HG02623 (cell line): ENCODE results near the gene PCDHGA3.
"Not testable (repeated sequence)": the region's sequence is repeated elsewhere in the genome, so short reads cannot be mapped to it uniquely, and the experiment has no call there.

Source experiments
- ATAC-seq: cut with Tn5 transposase; IDR thresholded peaks from one replicate; pipeline ENCODE4 v1.9.1; 2021; ENCODE audit warnings: moderate library complexity; ENCODE audit not compliant: unreplicated experiment

PCDHGA3 gene

DNA sequence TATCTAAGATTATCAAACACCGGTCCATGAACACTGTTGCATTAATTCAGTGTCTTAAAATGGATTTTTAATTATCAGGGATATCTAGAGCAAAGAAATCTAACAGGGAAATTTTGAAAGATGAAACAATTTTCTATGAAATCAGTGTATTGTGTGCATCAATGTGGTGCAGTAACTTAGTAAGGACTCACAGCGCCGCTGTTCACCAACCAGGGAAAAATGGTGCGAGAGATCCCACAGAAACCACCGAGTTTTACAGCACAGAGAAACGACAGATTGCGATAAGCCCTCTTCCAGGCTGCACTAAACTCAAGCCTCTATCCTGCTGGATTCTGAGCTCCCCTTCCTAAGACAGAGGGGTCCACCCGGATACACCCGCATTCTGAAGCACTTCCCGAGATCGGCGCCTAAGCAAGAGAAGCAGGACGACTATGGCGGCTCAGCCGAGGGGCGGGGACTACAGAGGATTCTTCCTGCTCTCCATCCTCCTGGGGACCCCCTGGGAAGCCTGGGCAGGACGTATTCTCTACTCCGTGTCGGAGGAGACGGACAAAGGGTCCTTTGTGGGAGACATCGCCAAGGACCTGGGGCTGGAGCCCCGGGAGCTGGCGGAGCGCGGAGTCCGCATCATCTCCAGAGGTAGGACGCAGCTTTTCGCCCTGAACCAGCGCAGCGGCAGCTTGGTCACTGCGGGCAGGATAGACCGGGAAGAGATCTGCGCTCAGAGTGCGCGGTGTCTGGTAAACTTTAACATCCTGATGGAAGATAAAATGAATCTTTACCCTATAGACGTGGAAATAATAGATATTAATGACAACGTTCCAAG lies 39.1 kb downstream of the PCDHGA3 start, which contains the start of gene PCDHGA7:
Gene PCDHGA7, plus strand, starts transcription at position 274 of the 826 bp plus-strand sequence. Its CDS starts 158 bp downstream, at position 432.
- no peak for ATAC-seq

DNA sequence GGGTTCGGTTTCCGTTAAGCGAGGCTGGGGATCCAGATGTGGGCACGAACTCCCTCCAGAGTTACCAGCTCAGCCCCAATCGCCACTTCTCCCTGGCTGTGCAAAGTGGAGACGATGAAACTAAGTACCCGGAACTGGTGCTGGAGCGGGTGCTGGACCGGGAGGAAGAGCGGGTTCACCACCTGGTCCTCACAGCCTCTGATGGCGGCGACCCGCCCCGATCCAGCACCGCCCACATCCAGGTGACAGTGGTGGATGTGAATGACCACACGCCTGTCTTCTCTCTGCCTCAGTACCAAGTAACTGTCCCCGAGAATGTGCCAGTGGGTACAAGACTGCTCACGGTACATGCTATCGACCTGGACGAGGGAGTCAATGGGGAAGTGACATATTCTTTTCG lies 39.7 kb downstream of the PCDHGA3 start:
- ATAC-seq, result no peak

DNA sequence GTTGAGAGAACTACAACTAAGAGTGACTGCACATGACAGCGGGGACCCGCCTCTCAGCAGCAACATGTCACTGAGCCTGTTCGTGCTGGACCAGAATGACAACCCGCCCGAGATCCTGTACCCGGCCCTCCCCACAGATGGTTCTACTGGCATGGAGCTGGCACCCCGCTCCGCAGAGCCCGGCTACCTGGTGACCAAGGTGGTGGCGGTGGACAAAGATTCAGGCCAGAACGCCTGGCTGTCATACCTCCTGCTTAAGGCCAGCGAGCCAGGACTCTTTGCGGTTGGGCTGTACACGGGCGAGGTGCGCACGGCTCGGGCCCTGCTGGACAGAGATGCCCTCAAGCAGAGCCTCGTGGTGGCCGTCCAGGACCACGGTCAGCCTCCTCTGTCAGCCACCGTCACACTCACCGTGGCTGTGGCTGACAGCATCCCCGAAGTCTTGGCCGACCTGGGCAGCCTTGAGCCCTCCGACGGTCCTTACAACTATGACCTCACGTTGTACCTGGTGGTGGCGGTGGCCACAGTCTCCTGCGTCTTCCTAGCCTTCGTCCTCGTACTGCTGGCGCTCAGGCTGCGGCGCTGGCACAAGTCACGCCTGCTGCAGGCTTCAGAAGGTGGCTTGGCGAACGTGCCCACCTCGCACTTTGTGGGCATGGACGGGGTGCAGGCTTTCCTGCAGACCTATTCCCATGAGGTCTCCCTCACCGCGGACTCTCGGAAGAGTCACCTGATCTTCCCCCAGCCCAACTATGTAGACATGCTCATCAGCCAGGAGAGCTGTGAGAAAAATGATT lies 41.0 kb downstream of the PCDHGA3 start:
- no peak for ATAC-seq

DNA sequence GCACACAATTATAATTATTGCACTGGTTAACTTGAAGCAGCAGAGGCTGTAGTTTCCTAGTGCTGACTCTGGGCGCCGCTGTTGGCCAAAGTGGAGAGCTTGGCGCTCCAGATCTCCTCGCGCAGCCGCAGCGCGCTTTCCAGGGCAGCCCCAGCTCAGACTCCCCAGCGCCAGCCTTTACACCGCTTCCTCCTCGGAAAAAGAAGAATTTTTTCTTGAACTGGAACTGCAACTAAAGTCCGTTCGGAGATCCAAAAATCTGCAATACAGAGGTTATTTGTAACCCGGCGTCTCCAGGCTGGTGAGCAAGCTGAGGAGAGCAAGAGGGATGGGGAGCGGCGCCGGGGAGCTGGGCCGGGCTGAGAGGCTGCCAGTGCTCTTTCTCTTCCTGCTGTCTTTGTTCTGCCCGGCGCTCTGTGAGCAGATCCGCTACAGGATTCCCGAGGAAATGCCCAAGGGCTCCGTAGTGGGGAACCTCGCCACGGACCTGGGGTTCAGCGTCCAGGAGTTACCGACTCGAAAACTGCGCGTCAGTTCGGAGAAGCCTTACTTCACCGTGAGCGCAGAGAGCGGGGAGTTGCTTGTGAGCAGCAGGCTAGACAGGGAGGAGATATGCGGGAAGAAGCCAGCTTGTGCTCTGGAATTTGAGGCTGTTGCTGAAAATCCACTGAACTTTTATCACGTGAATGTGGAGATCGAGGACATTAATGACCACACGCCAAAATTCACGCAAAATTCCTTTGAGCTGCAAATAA lies 44.1 kb downstream of the PCDHGA3 start, which contains the start of gene PCDHGB4:
Gene PCDHGB4, plus strand, starts transcription at position 142 of the 755 bp plus-strand sequence. Its CDS starts 187 bp downstream, at position 329.
- not testable (repeated sequence) for ATAC-seq

DNA sequence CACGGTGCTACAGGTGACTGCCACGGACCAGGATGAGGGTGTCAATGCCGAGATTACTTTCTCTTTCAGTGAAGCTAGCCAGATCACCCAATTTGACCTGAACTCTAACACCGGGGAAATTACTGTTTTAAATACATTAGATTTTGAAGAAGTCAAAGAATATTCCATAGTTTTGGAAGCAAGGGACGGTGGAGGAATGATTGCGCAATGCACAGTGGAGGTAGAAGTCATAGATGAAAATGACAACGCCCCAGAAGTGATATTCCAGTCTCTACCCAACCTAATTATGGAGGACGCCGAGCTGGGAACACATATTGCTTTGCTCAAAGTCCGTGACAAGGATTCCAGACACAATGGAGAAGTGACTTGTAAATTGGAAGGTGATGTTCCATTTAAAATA lies 45.0 kb downstream of the PCDHGA3 start:
- no peak for ATAC-seq

DNA sequence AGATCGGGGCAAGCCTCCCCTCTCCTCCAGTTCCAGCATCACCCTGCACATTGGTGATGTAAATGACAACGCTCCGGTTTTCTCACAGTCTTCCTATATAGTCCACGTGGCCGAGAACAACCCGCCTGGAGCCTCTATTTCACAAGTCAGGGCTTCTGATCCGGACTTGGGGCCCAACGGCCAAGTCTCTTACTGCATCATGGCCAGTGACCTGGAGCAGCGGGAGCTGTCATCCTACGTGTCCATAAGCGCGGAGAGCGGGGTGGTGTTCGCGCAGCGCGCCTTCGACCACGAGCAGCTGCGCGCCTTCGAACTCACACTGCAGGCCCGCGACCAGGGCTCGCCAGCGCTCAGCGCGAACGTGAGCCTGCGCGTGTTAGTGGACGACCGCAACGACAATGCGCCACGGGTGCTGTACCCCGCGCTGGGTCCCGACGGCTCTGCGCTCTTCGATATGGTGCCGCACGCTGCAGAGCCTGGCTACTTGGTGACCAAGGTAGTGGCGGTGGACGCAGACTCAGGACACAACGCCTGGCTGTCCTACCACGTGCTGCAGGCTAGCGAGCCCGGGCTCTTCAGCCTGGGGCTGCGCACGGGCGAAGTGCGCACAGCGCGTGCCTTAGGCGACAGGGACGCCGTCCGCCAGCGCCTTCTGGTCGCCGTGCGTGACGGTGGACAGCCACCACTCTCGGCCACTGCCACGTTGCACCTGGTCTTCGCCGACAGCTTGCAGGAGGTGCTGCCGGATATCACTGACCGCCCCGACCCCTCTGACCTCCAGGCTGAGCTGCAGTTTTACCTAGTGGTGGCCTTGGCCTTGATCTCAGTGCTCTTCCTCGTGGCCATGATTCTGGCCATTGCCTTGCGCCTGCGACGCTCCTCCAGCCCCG lies 45.8 kb downstream of the PCDHGA3 start:
- ATAC-seq, result no peak

DNA sequence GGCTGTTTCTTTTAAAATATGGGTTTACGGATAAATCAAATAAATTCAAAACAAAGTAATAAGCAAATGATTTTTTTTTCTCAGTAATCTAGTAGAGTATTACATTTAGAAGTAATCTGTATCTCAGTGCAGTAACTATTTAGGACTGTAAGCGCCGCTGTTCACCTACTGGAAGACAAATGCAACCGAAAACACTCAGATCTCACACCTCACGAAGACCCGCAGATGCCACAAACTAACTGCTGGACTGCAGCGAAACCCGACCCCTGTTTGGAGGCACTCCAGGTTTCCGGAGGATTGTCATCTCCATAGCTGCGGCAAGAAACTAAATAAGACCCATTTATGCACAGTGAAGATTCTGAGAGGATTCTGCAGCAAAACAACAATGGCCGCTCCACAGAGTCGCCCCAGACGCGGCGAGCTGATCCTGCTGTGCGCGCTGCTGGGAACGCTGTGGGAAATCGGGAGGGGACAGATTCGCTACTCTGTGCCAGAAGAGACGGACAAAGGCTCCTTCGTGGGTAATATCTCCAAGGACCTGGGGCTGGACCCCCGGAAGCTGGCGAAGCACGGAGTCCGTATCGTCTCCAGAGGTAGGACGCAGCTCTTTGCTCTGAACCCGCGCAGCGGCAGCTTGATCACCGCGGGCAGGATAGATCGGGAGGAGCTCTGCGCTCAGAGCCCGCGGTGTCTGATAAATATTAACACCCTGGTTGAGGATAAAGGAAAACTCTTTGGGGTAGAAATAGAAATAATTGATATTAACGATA lies 49.0 kb downstream of the PCDHGA3 start, which contains the start of gene PCDHGA8:
Gene PCDHGA8, plus strand, starts transcription at position 205 of the 770 bp plus-strand sequence. Its CDS starts 181 bp downstream, at position 386.
- no peak for ATAC-seq

DNA sequence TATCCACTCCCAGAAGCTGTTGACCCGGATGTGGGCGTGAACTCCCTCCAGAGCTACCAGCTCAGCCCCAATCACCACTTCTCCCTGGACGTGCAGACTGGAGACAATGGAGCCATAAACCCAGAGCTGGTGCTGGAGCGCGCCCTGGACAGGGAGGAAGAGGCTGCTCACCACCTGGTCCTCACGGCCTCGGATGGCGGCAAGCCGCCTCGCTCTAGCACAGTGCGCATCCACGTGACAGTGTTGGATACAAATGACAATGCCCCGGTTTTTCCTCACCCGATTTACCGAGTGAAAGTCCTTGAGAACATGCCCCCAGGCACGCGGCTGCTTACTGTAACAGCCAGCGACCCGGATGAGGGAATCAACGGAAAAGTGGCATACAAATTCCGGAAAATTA lies 49.6 kb downstream of the PCDHGA3 start:
- ATAC-seq, result no peak

DNA sequence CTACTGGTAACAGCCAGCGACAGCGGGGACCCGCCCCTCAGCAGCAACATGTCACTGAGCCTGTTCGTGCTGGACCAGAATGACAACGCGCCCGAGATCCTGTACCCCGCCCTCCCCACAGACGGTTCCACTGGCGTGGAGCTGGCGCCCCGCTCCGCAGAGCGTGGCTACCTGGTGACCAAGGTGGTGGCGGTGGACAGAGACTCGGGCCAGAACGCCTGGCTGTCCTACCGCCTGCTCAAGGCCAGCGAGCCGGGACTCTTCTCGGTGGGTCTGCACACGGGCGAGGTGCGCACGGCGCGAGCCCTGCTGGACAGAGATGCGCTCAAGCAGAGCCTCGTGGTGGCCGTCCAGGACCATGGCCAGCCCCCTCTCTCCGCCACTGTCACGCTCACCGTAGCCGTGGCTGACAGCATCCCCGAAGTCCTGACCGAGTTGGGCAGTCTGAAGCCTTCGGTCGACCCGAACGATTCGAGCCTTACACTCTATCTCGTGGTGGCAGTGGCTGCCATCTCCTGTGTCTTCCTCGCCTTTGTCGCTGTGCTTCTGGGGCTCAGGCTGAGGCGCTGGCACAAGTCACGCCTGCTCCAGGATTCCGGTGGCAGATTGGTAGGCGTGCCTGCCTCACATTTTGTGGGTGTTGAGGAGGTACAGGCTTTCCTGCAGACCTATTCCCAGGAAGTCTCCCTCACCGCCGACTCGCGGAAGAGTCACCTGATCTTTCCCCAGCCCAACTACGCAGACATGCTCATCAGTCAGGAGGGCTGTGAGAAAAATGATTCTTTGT lies 51.0 kb downstream of the PCDHGA3 start:
- ATAC-seq, result not testable (repeated sequence)
